Right renal pelvis (tissue), 4 donors: ENCODE data around the gene OR10A5. TPM values are rescaled to one million over a fixed set of nuclear protein-coding genes. Genes with fewer than 3 reads are reported as not detected.
"Not testable (repeated sequence)": the region's sequence is repeated elsewhere in the genome, so short reads cannot be mapped to it uniquely, and the experiment has no call there.

Experiments
- DNase-seq, 4 donors: peaks; one replicate each; pipeline ENCODE4 v3.0.0-alpha.2; 2013; ENCODE audit warnings: low read depth in 4 of 4, low spot score in 3 of 4, missing footprints in 1 of 4
- polyA plus RNA-seq, 4 donors: library from polyadenylated mRNA; unstranded; fragments of 120-200 nt; gene quantifications; one replicate each; pipeline ENCODE4 v1.2.1, GENCODE V29; 2013; ENCODE audit not compliant: insufficient read length in 4 of 4

OR10A5 gene
- polyA plus RNA-seq, 4 donors: not detected

GRCh38 chr11:6871278-6871677 lies 25.8 kb downstream of the OR10A5 start:
- no peak for DNase-seq

DNA sequence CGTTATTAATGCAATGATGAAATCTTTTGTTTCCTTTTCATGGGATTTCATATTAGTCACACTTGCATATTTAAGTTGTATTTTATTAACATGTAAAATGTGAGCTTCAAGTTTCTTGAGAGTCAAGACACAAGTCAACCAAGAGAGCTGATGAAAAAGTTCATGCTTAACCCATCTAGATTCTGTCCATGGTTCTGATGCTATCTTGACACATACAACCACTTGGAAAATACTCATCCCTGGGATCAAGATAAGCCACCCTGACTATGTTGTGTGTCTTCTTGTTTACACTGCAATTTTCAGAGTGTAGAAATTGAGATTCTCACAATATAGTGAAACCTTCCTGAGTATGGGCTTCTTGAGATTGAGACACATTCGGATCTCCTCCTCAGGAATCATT lies 30.3 kb downstream of the OR10A5 start:
- no peak for DNase-seq

DNA sequence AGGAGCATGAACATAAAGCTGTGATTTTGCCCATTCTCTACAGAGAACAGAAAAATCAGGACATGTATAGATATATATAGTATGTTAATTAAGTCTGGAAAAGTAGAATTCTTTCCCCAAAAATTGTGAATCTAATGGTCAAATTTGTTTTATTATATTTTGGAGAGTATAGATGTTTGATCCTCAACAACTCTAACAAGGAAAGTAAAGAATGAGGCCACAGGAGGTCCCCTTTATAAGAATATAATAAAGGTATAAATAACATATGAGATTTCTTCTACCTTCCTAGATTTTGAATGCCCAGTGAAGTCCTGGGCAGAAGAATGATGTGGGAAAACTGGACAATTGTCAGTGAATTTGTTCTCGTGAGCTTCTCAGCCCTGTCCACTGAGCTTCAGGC lies 30.8 kb downstream of the OR10A5 start, which contains the start of gene OR10A4:
OR10A4 (plus strand) TSS at position 301 of the 400 bp plus-strand sequence; CDS start at position 324, 23 bp downstream.
- no peak for DNase-seq

GRCh38 chr11:6876914-6877313 lies 31.4 kb downstream of the OR10A5 start:
- no peak for DNase-seq

- DNase-seq: no peak
These were observed 37.3 kb downstream of the OR10A5 start for GRCh38 chr11:6882751-6883150.

DNA sequence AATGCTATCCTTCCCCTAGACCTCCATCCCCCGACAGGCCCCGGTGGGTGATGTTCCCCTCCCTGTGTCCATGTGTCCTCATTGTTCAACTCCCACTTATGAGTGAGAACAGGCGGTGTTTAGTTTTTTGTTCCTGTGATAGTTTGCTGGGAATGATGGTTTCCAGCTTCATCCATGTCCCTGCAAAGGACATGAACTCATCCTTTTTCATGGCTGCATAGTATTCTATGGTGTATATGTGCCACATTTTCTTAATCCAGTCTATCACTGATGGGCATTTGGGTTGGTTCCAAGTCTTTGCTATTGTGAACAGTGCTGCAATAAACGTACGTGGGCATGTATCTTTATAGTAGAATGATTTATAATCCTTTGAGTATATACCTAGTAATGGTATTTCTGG lies 42.2 kb downstream of the OR10A5 start:
- DNase-seq: not testable (repeated sequence)

DNA sequence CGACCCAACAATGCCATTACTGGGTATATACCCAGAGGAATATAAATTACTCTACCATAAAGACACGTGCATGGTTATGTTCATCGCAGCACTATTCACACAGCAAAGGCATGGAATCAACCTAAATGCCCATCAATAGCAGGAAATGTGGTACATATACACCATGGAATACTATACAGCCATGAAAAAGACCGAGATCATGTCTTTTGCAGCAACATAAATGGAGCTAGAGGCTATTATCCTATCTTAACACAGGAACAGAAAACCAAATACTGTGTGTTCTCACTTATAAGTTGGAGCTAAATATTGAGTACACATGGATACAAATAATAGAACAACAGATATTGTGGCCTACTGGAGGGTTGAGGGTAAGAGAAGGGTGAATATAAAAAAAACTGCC lies 43.3 kb downstream of the OR10A5 start:
- no peak for DNase-seq

DNA sequence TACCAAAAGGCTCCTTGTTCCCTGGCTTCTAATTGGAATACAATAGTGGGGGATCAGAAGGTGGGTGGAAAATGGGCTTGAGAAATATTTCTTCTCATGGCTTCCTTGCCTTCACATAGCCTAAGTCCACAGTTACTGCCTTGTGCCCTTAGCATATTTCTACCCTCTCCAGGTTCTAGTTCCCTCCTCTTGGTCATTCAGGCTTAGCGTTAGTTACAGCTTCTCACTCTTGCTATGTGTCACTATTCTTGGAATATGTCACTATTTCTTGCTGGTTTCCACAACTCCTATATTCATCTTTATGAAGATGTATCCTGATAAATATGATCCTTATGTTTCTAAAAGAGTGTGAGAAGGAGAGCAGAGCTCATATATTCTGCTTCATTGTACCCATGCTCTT lies 44.4 kb downstream of the OR10A5 start:
- DNase-seq: no peak

DNA sequence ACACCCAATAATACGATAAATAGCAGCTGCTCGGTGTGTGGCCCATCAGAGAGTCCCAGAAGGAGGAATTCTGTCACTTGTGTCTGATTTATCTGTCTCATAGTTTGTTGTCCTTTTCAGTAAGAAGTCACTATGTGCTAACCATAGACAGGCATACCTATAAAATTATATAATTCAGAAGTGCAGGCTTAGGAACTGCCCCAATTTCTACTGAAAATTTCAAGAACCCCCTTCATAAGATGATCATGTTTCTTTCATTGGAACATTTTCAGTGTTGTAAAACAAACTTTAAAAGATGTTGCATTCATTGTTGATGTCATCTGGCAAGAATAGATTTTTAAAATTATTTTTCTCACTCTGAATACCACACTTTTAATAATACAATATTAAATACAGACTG lies 46.9 kb downstream of the OR10A5 start, which contains the start of gene OR2D2:
OR2D2 (minus strand) TSS at position 101 of the 400 bp plus-strand sequence; CDS start at position 101, 0 bp downstream.
- DNase-seq: no peak

DNA sequence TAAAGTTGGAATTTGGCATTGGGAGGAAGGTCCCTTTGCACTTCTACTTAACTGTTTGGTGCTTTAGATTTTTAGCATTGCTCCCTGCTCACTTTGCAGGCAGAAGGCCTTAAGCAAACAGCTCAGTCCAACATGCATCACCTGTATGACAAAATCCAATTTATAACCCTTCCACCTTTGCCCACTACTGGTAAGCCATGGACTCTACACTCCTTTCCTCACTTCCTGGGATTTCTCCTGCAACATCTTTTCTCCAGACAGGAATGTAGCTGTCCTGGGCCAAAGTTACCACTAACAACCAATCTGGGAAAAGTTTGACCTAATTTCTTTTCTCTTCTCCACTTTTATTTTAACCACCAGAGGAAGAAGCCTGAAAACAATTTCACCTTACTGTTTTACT lies 48.6 kb downstream of the OR10A5 start:
- no peak for DNase-seq

GRCh38 chr11:6895010-6895409 lies 49.5 kb downstream of the OR10A5 start:
- DNase-seq: no peak

Other genes starting within 250 kb of the OR10A5 start
- gene RRP8, start 242.1 kb upstream of the OR10A5 start, polyA plus RNA-seq: 10 to 100 TPM; 22.4 to 25.4 (median 23.9) TPM
- 100 to 1,000 TPM; 153 to 162 (median 160) TPM for gene ILK, start 241.9 kb upstream of the OR10A5 start, polyA plus RNA-seq
- gene TAF10, start 233.5 kb upstream of the OR10A5 start, polyA plus RNA-seq: 10 to 100 TPM; 80.5 to 97.0 (median 87.3) TPM
- 100 to 1,000 TPM; 123 to 144 (median 129) TPM for gene TPP1, start 226.3 kb upstream of the OR10A5 start, polyA plus RNA-seq
- 10 to 100 TPM; 33.1 to 39.1 (median 33.5) TPM for gene DCHS1, start 189.9 kb upstream of the OR10A5 start, polyA plus RNA-seq
- gene MRPL17, start 162.3 kb upstream of the OR10A5 start, polyA plus RNA-seq: 10 to 100 TPM; 71.2 to 82.0 (median 73.2) TPM
- gene OR2AG2, start 73.7 kb upstream of the OR10A5 start, polyA plus RNA-seq: under 1 TPM in 3 of 4 donors, not detected in 1; 0.08 to 0.11 (median 0.09) TPM
- under 1 TPM in 1 of 4 donors, not detected in 3; 0.06 TPM for gene OR2AG1, start 62.7 kb upstream of the OR10A5 start, polyA plus RNA-seq
- gene OR6A2, start 46.0 kb upstream of the OR10A5 start, polyA plus RNA-seq: under 1 TPM in 2 of 4 donors, not detected in 2; 0.01 to 0.04 TPM
- under 1 TPM in 1 of 4 donors, not detected in 3; 0.04 TPM for gene OR10A2, start 17.4 kb downstream of the OR10A5 start, polyA plus RNA-seq
- not detected for gene OR10A4, start 30.9 kb downstream of the OR10A5 start, polyA plus RNA-seq
- not detected for gene OR2D2, start 46.8 kb downstream of the OR10A5 start, polyA plus RNA-seq
- not detected for gene OR2D3, start 75.3 kb downstream of the OR10A5 start, polyA plus RNA-seq
- 1 to 10 TPM; 2.4 to 5.1 (median 3.6) TPM for gene ZNF215, start 80.7 kb downstream of the OR10A5 start, polyA plus RNA-seq
- gene ZNF214, start 174.7 kb downstream of the OR10A5 start, polyA plus RNA-seq: 10 to 100 TPM; 10.9 to 13.2 (median 12.8) TPM
- under 1 TPM; 0.69 to 0.98 (median 0.81) TPM for gene NLRP14, start 174.8 kb downstream of the OR10A5 start, polyA plus RNA-seq
- gene RBMXL2, start 243.3 kb downstream of the OR10A5 start, polyA plus RNA-seq: under 1 TPM; 0.06 to 0.36 (median 0.18) TPM